GM23338 (cell line): Measurements from ENCODE around the gene NFIA.

Experiments used
- CREB1 ChIP-seq: fragments of 250-450 bp; sonication (Bioruptor Pico); IDR thresholded peaks from 2 replicates; pipeline ENCODE4 v1.5.0; 2020; ENCODE audit warnings: low read depth, mild to moderate bottlenecking, moderate library complexity
- CTCF ChIP-seq, 2 experiments: fragments of 200-600 bp in 1 of 2; sonication (generic) in 1 of 2; conservative IDR thresholded peaks; 2 replicates each; pipeline versions ENCODE4 v1.5.1 to v1.6.1; 2016 to 2017; ENCODE audit warnings: antibody characterized with exemption in 2 of 2, low read depth in 2 of 2, mild to moderate bottlenecking in 2 of 2, moderate library complexity in 1 of 2
- ETS1 ChIP-seq: IDR thresholded peaks from 2 replicates; pipeline ENCODE4 v1.6.1; 2016; ENCODE audit warnings: antibody characterized with exemption
- EZH2 ChIP-seq: fragments of 200-600 bp; sonication (generic); IDR thresholded peaks from one replicate; pipeline ENCODE4 v1.8.0; 2017; ENCODE audit warnings: antibody characterized with exemption, mild to moderate bottlenecking, low read depth; ENCODE audit not compliant: unreplicated experiment
- EZH2phosphoT487 ChIP-seq: fragments of 200-600 bp; sonication (generic); IDR thresholded peaks from one replicate; pipeline ENCODE4 v1.8.1; 2018; ENCODE audit warnings: antibody characterized with exemption; ENCODE audit not compliant: unreplicated experiment
- JUNB ChIP-seq: IDR thresholded peaks from one replicate; pipeline ENCODE4 v1.6.1; 2016; ENCODE audit warnings: antibody characterized with exemption; ENCODE audit not compliant: unreplicated experiment
- NANOG ChIP-seq: IDR thresholded peaks from 2 replicates; pipeline ENCODE4 v1.6.1; 2016; ENCODE audit warnings: antibody characterized with exemption, borderline replicate concordance
- POLR2AphosphoS5 ChIP-seq: IDR thresholded peaks from 2 replicates; pipeline ENCODE4 v1.6.1; 2016; ENCODE audit warnings: antibody characterized with exemption, low read depth
- REST ChIP-seq: IDR thresholded peaks from one replicate; pipeline ENCODE4 v1.6.1; 2018; ENCODE audit warnings: antibody characterized with exemption; ENCODE audit not compliant: unreplicated experiment
- STAT1 ChIP-seq: IDR thresholded peaks from one replicate; pipeline ENCODE4 v1.6.1; 2016; ENCODE audit warnings: antibody characterized with exemption; ENCODE audit not compliant: unreplicated experiment
- ZNF114 ChIP-seq: fragments of 250-450 bp; sonication (Bioruptor Pico); IDR thresholded peaks from 2 replicates; pipeline ENCODE4 v1.5.0; 2020; ENCODE audit warnings: mild to moderate bottlenecking, moderate library complexity
- ZNF331 ChIP-seq: fragments of 250-450 bp; sonication (Bioruptor Pico); IDR thresholded peaks from 2 replicates; pipeline ENCODE4 v1.5.0; 2020; ENCODE audit warnings: low read depth, mild to moderate bottlenecking, moderate library complexity
- ZNF462 ChIP-seq: fragments of 250-450 bp; sonication (Bioruptor Pico); IDR thresholded peaks from 2 replicates; pipeline ENCODE4 v1.5.0; 2020; ENCODE audit warnings: mild to moderate bottlenecking, moderate library complexity

- TF ChIP-seq EZH2phosphoT487 (no peak), CTCF (conservative IDR thresholded peaks at IDR 0.05; ENCODE audit: low read depth in 2 of 2) (no peak), ETS1 (no peak), EZH2 (no peak), JUNB (no peak), REST (no peak), ZNF462 (CRISPR knock-in tag) (no peak), POLR2AphosphoS5 (no peak), STAT1 (no peak), NANOG (no peak), CREB1 (CRISPR knock-in tag) (no peak), ZNF331 (CRISPR knock-in tag) (no peak), ZNF114 (CRISPR knock-in tag) (no peak)
These were observed 164.9 kb downstream of the NFIA start for GRCh38 chr1:61247051-61247825.
